CD14-positive monocyte (primary cell): ENCODE data around the gene TTC9C. TPM values are rescaled to one million over a fixed set of nuclear protein-coding genes. Genes with fewer than 3 reads are reported as not detected.

ENCODE experiments used
- DNase-seq, 3 donors: peaks; one replicate each; pipeline ENCODE4 v3.0.0-alpha.2; 2011 to 2022
- H2AFZ ChIP-seq: 2 replicates; pipeline ENCODE4 v1.6.0; 2012; ENCODE audit warnings: mild to moderate bottlenecking, low read depth, low read length, inconsistent platforms; ENCODE audit not compliant: insufficient read depth, poor library complexity, severe bottlenecking
- H3K27ac ChIP-seq, 2 donors: 1 replicate in 1 of 2; 2 replicates in 1 of 2; pipeline ENCODE4 v1.5.1; 2012 to 2013; ENCODE audit warnings: low read length in 2 of 2, control low read depth in 1 of 2, inconsistent platforms in 1 of 2, low read depth in 1 of 2, mild to moderate bottlenecking in 1 of 2
- H3K27me3 ChIP-seq, 2 donors: one replicate each; pipeline versions ENCODE4 v1.6.0 to v1.6.1; 2011 to 2013; ENCODE audit warnings: low read length in 2 of 2; ENCODE audit not compliant: control insufficient read depth in 2 of 2, insufficient read depth in 2 of 2
- H3K36me3 ChIP-seq, 2 donors: replicated peaks in 1 of 2; 1 replicate in 1 of 2; 2 replicates in 1 of 2; pipeline versions ENCODE4 v1.5.1 to v1.6.1; 2012 to 2013; ENCODE audit warnings: low read length in 2 of 2, control low read depth in 1 of 2, inconsistent platforms in 1 of 2, mild to moderate bottlenecking in 1 of 2; ENCODE audit not compliant: insufficient read depth in 2 of 2, control insufficient read depth in 1 of 2
- H3K4me1 ChIP-seq, 2 donors: 1 replicate in 1 of 2; 2 replicates in 1 of 2; pipeline versions ENCODE4 v1.5.1 to v1.6.1; 2012 to 2013; ENCODE audit warnings: low read length in 2 of 2, control low read depth in 1 of 2, inconsistent platforms in 1 of 2, mild to moderate bottlenecking in 1 of 2, moderate library complexity in 1 of 2; ENCODE audit not compliant: insufficient read depth in 2 of 2, control insufficient read depth in 1 of 2
- H3K4me2 ChIP-seq: replicated peaks from 2 replicates; pipeline ENCODE3; 2012; ENCODE audit warnings: low read length, moderate library complexity, mild to moderate bottlenecking; ENCODE audit not compliant: poor library complexity, severe bottlenecking; ENCODE audit errors: extremely low read depth
- H3K4me3 ChIP-seq, 3 experiments: fragments of 200-600 bp in 1 of 3; sonication (generic) in 1 of 3; replicated peaks in 1 of 3; 1 replicate in 2 of 3; 2 replicates in 1 of 3; pipeline ENCODE4 v1.5.1; 2011 to 2013; ENCODE audit warnings: low read length in 3 of 3, mild to moderate bottlenecking in 3 of 3, control low read depth in 2 of 3, low read depth in 2 of 3, inconsistent platforms in 1 of 3, moderate library complexity in 1 of 3
- H3K79me2 ChIP-seq: 2 replicates; pipeline ENCODE4 v1.6.0; 2012; ENCODE audit warnings: mild to moderate bottlenecking, control low read depth, inconsistent platforms, low read length, moderate library complexity; ENCODE audit not compliant: insufficient read depth
- H3K9ac ChIP-seq: 2 replicates; pipeline ENCODE4 v1.6.0; 2017; ENCODE audit warnings: low read length, mild to moderate bottlenecking; ENCODE audit not compliant: insufficient read depth, poor library complexity, severe bottlenecking
- H3K9me3 ChIP-seq, 2 donors: replicated peaks in 1 of 2; 1 replicate in 1 of 2; 2 replicates in 1 of 2; pipeline versions ENCODE4 v1.5.1 to v1.6.1; 2012 to 2013; ENCODE audit warnings: low read length in 2 of 2, control low read depth in 1 of 2; ENCODE audit not compliant: control insufficient read depth in 1 of 2, insufficient read depth in 1 of 2
- H4K20me1 ChIP-seq: 2 replicates; pipeline ENCODE4 v1.6.0; 2012; ENCODE audit warnings: mild to moderate bottlenecking, low read length, control low read depth, moderate library complexity; ENCODE audit not compliant: insufficient read depth
- H3K27ac Mint-ChIP-seq, 7 donors: one replicate each; pipeline ENCODE4 v1.8.0; 2020; ENCODE audit warnings: mild to moderate bottlenecking in 7 of 7, mixed read lengths in 7 of 7, moderate library complexity in 6 of 7, inconsistent platforms in 2 of 7
- H3K27me3 Mint-ChIP-seq, 3 donors: one replicate each; pipeline ENCODE4 v1.8.0; 2021 to 2022; ENCODE audit warnings: low read depth in 3 of 3, mild to moderate bottlenecking in 3 of 3, mixed read lengths in 3 of 3, moderate library complexity in 3 of 3, inconsistent platforms in 1 of 3
- H3K36me3 Mint-ChIP-seq, 2 donors: one replicate each; pipeline ENCODE4 v1.8.0; 2020; ENCODE audit warnings: mixed read lengths in 2 of 2, inconsistent platforms in 1 of 2, mild to moderate bottlenecking in 1 of 2
- H3K4me1 Mint-ChIP-seq: one replicate; pipeline ENCODE4 v1.8.0; 2020; ENCODE audit warnings: mild to moderate bottlenecking, mixed read lengths
- H3K4me3 Mint-ChIP-seq, 2 donors: one replicate each; pipeline ENCODE4 v1.8.0; 2020; ENCODE audit warnings: mild to moderate bottlenecking in 2 of 2, mixed read lengths in 2 of 2, moderate library complexity in 1 of 2
- H3K9me3 Mint-ChIP-seq, 7 donors: one replicate each; pipeline ENCODE4 v1.8.0; 2020 to 2022; ENCODE audit warnings: mixed read lengths in 7 of 7, mild to moderate bottlenecking in 6 of 7, moderate library complexity in 6 of 7, inconsistent platforms in 2 of 7
- WGBS: methylation state at CpG from one replicate; pipeline ENCODE4 v1.1.5; 2013; ENCODE audit warnings: missing lambda C conversion rate; ENCODE audit not compliant: insufficient coverage; 5-methylcytosine and 5-hydroxymethylcytosine counted together
- intact Hi-C, 2 donors: fragments of 100-400 bp; cut with micrococcal nuclease; formaldehyde crosslinking; loops; one replicate each; pipeline versions ENCODE4 v1.15.0 to v1.15.1; 2023
- polyA plus RNA-seq, 3 donors: library from polyadenylated mRNA; depleted of rRNA in 1 of 3; unstranded in 2 of 3; stranded (reverse) in 1 of 3; fragments of 300-500 nt in 2 of 3; fragments of >200 nt in 1 of 3; fragmentation: Illumina TruSeq in 2 of 3; gene quantifications; 1 replicate in 2 of 3; 2 replicates in 1 of 3; pipeline ENCODE4 v1.2.3, GENCODE V29; 2012 to 2021
- TF ChIP-seq, protein P1 (sequence below): fragments of 200-600 bp; IDR thresholded peaks from one replicate; pipeline ENCODE4 v1.8.0; 2022; ENCODE audit warnings: antibody characterized with exemption, mild to moderate bottlenecking

The TTC9C gene
- polyA plus RNA-seq, 3 donors, result 17.9 to 21.6 (median 20.4) TPM

DNA sequence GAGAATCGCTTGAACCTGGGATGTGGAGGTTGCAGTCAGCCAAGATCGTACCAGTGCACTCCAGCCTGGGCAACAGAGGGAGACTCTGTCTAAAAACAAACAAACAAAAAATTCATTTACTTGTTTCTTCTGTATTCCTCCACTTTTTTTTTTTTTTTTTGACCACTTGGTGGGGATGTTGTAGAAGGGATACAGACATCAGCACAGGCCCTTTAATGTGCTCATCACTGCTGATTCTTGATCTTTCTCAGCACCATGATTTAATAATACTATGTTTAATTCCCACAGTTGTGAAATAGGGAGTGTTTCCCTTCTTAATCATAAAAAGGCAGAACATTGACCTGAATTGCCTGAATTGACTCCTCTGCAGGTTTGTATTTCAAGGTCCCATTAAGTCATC, 4.5 kb downstream of the TTC9C start:
- Histone ChIP-seq H3K4me2 (no peak overlapping the region), H3K4me3 (no peak overlapping the region), H3K4me1 (peaks cover 15 to 16% of the 10 kb centered on the region in 2 donors), H3K9me3 (no peaks in the 10 kb centered on the region), H4K20me1 (peaks cover 14% of the 10 kb centered on the region), H3K79me2 (peaks cover 63% of the 10 kb centered on the region), H3K27me3 (no peaks in the 10 kb centered on the region), H3K36me3 (peaks cover 40 to 54% of the 10 kb centered on the region in 2 donors), H2AFZ (no peak overlapping the region), H3K9ac (no peak overlapping the region), H3K27ac (no peak overlapping the region)
- H3K27ac Mint-ChIP-seq, result no peak overlapping the region
- H3K27me3 Mint-ChIP-seq, result no peaks in the 10 kb centered on the region
- H3K9me3 Mint-ChIP-seq, result peaks cover 0 to 3% (median 0%) of the 10 kb centered on the region in 7 donors
- no peak overlapping the region for H3K4me3 Mint-ChIP-seq
- peaks cover 21% of the 10 kb centered on the region for H3K4me1 Mint-ChIP-seq
- peak in 1 of 3 donors; percentile 13 for DNase-seq
- WGBS, result no CpG with 5 or more reads among the region's 2 CpGs
- TF ChIP-seq, protein P1, sequence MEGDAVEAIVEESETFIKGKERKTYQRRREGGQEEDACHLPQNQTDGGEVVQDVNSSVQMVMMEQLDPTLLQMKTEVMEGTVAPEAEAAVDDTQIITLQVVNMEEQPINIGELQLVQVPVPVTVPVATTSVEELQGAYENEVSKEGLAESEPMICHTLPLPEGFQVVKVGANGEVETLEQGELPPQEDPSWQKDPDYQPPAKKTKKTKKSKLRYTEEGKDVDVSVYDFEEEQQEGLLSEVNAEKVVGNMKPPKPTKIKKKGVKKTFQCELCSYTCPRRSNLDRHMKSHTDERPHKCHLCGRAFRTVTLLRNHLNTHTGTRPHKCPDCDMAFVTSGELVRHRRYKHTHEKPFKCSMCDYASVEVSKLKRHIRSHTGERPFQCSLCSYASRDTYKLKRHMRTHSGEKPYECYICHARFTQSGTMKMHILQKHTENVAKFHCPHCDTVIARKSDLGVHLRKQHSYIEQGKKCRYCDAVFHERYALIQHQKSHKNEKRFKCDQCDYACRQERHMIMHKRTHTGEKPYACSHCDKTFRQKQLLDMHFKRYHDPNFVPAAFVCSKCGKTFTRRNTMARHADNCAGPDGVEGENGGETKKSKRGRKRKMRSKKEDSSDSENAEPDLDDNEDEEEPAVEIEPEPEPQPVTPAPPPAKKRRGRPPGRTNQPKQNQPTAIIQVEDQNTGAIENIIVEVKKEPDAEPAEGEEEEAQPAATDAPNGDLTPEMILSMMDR, result peak; percentile 14
- intact Hi-C loops, result no loop called here
- peaks cover 31 to 59% of the 10 kb centered on the region in 2 donors for H3K36me3 Mint-ChIP-seq

- Histone ChIP-seq H3K4me2 (no peak overlapping the region), H2AFZ (no peak overlapping the region), H3K79me2 (peaks cover 26% of the 10 kb centered on the region), H3K4me1 (no peaks in the 10 kb centered on the region), H4K20me1 (peaks cover 7% of the 10 kb centered on the region), H3K4me3 (no peak overlapping the region), H3K9ac (no peak overlapping the region), H3K27me3 (no peaks in the 10 kb centered on the region), H3K36me3 (peaks cover 63 to 90% of the 10 kb centered on the region in 2 donors), H3K9me3 (no peaks in the 10 kb centered on the region), H3K27ac (no peak overlapping the region)
- Mint-ChIP-seq H3K9me3 (no peaks in the 10 kb centered on the region), H3K36me3 (peaks cover 49 to 88% of the 10 kb centered on the region in 2 donors), H3K4me3 (no peak overlapping the region), H3K27me3 (no peaks in the 10 kb centered on the region), H3K4me1 (no peaks in the 10 kb centered on the region), H3K27ac (no peak overlapping the region)
- intact Hi-C loops, result no loop called here
- TF ChIP-seq, protein P1, result no peak
- no peak for DNase-seq
These were observed 8.9 kb downstream of the TTC9C start for GRCh38 chr11:62737196-62737595.
